Fibroblast of upper back skin (primary cell): ENCODE data around the gene FAM81B.

ENCODE experiments used
- DNase-seq: peaks from one replicate; pipeline ENCODE4 v3.0.0-alpha.2; 2013

FAM81B gene

GRCh38 chr5:95484421-95484820, 93.3 kb downstream of the FAM81B start:
- DNase-seq: no peak

DNA sequence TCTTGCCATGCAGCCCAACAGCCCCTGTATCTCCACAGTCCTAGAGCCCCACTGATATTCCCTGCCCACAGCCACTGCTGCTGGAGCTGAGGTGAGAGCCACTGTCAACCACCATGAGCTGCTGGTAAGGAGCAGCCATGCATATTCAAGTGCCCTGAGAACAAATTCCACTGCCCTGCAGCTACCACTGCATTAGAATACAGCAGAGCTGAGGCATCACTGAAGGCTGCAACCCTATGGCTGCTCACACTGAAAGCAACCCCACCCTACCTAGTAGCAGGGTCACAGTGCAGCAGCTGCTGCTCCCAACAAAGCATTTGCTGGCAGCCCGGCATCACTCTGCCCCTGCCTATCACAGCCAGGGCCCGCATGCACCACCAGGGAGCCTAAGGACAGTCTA, 95.0 kb downstream of the FAM81B start:
- no peak for DNase-seq

DNA sequence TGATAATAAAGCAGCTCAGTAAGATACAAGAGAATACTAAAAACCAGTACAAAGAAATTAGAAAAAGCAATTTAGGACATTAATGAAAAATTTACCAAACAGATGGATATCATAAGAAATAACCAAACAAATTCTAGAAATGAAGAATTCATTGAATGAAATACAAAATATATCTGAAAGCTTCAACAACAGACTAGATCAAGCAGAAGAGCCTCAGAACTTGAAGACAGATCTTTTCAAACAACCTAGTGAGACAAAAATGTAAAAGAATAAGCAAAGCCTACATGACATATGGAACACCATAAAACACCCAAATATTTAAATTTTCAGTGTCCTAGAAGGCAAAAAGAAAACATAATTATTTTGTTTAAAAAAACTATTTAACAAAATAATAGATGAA, 96.7 kb downstream of the FAM81B start:
- no peak for DNase-seq
